Heart left ventricle (tissue), 16 donors: Measurements from ENCODE around the gene CLSTN2. TPM values are rescaled to one million over a fixed set of nuclear protein-coding genes. Genes with fewer than 3 reads are reported as not detected.
A peak's percentile ranks its signal among the peaks of the same experiment; 100 is the strongest.

ENCODE experiments used
- ATAC-seq, 4 donors: fragments of 200-7000 bp; cut with Tn5 transposase; one replicate each; pipeline ENCODE4 v1.9.1; 2020 to 2022; ENCODE audit warnings: moderate library complexity in 4 of 4, mild to moderate bottlenecking in 3 of 4, moderate number of reproducible peaks in 1 of 4
- DNase-seq, 5 donors: peaks; one replicate each; pipeline ENCODE4 v3.0.0-alpha.2; 2020
- H3K27ac ChIP-seq, 12 donors: fragments of 200-600 bp; sonication (generic) in 4 of 12; one replicate each; pipeline versions ENCODE4 v1.5.0 to v1.8.0; 2016 to 2022; ENCODE audit warnings: mild to moderate bottlenecking in 2 of 12
- H3K27me3 ChIP-seq, 9 donors: fragments of 200-600 bp; sonication (generic) in 2 of 9; one replicate each; pipeline versions ENCODE4 v1.5.1 to v1.8.0; 2016 to 2022; ENCODE audit warnings: mild to moderate bottlenecking in 3 of 9
- H3K36me3 ChIP-seq, 9 donors: fragments of 200-600 bp; sonication (generic) in 2 of 9; one replicate each; pipeline versions ENCODE4 v1.5.0 to v1.8.0; 2018 to 2022; ENCODE audit warnings: mild to moderate bottlenecking in 2 of 9
- H3K4me1 ChIP-seq, 12 donors: fragments of 200-600 bp; sonication (generic) in 4 of 12; one replicate each; pipeline versions ENCODE4 v1.5.0 to v1.8.0; 2016 to 2022; ENCODE audit warnings: mild to moderate bottlenecking in 3 of 12
- H3K4me3 ChIP-seq, 12 donors: fragments of 200-600 bp; sonication (generic) in 4 of 12; one replicate each; pipeline versions ENCODE4 v1.5.0 to v1.8.0; 2017 to 2022; ENCODE audit warnings: mild to moderate bottlenecking in 9 of 12, moderate library complexity in 4 of 12
- H3K9me3 ChIP-seq, 12 donors: fragments of 200-600 bp; sonication (generic) in 4 of 12; one replicate each; pipeline versions ENCODE4 v1.5.0 to v1.8.0; 2016 to 2022; ENCODE audit warnings: mild to moderate bottlenecking in 1 of 12
- POLR2A ChIP-seq, 2 donors: fragments of 450-650 bp; IDR thresholded peaks; one replicate each; pipeline ENCODE4 v1.6.1; 2017; ENCODE audit warnings: antibody characterized with exemption in 2 of 2, mild to moderate bottlenecking in 2 of 2, moderate library complexity in 2 of 2
- WGBS, 4 donors: extraction: QIAGEN DNeasy Blood & Tissue Kit in 2 of 4; methylation state at CpG; one replicate each; pipeline versions ENCODE4 v1.1.5 to v1.1.7; 2013 to 2018; 5-methylcytosine and 5-hydroxymethylcytosine counted together
- intact Hi-C, 10 donors: fragments of 100-400 bp; cut with DNase I; formaldehyde crosslinking; loops; one replicate each; pipeline versions ENCODE4 v1.11.1 to v1.14.2; 2022
- polyA plus RNA-seq, 2 donors: library from polyadenylated mRNA; stranded (reverse); fragments of 200-250 nt; gene quantifications; one replicate each; pipeline ENCODE4 v1.2.3, GENCODE V29; 2013
- total RNA-seq, 9 donors: library from RNA; depleted of rRNA in 2 of 9; stranded (reverse); fragments of >200 nt in 2 of 9; fragmentation: NEBNext Ultra II Directional in 3 of 9; extraction: Animal tissue kit (Norgen Biotek cat#: 25700) in 3 of 9; gene quantifications; one replicate each; pipeline versions ENCODE4 v1.1.0 to v1.2.4, GENCODE V29; 2016 to 2023
- TF ChIP-seq, protein P1 (sequence below), 12 donors: fragments of 200-600 bp; sonication (generic) in 4 of 12; IDR thresholded peaks; one replicate each; pipeline versions ENCODE4 v1.5.0 to v1.8.0; 2018 to 2022; ENCODE audit warnings: antibody characterized with exemption in 12 of 12, mild to moderate bottlenecking in 5 of 12
- donor health status: ischemic (EF 13 %, LVEDD 7.1; RV severe dilation, severe dysfunction).
- donor health status: healthy with polysubstance abuse.
- donor health status: DM: no; HTN: yes; CAD: no.
- donor health status: DM: no; HTN: no; CAD: no.
- donor health status: ischemic (EF 25% LVEDD 6.9; RV normal size, moderate dysfunction).
- donor health status: ischemic (EF 25% LVEDD 5.7; RV mildly dilated, moderate dysfunction).
- donor health status: healthy.
- donor health status: DM: yes; HTN: yes; CAD: no.
- donor health status: ischemic (EF 35%, LVEDD 5.7; RV mildly dilated, moderate dysfunction).
- donor health status: nonischemic (EF 11% LVEDD 7.7; RV severe dilation, severe dysfunction).
- donor health status: DM: yes; HTN: yes; CAD: no.
- donor health status: PGD.
- donor health status: ischemic (EF 29% LVEDD 5.4; RV normal size, mild dysfunction).
- donor health status: nonischemic (EF 23%, LVEDD 6.1; RV moderate dilation, normal function).

The CLSTN2 gene
- total and polyA plus RNA-seq, 11 donors, result 0.69 to 7.6 (median 3.9) TPM

GRCh38 chr3:140386357-140387100, 451.5 kb downstream of the CLSTN2 start:
- peak; percentile 32 to 75 (median 55) for ATAC-seq

DNA sequence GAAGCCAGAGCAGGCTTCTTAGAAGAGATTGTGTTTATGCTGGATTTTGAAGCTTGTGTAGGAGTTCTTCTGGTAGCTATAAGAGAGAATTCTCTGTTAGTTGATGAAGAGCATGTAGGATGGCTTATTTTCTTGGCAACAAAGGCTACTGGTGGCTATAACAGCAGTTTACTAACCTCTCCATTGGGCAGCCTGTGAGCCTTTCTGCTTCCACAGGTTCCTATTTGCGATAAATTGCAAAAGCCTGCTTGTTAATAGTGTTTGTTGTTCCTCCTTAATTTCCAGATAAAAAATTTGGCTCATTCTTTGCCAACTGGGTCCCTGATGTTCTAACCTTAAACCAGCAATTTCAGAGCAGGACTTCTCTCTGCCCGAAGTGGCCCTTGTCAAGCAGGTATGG, 452.3 kb downstream of the CLSTN2 start:
- intact Hi-C loops, result loop anchor here in 1 of 10 donors (10.0 kb wide), 1 partner anchor 62 kb away; no protein-coding TSS in a partner anchor
- Histone ChIP-seq H3K27me3 (peaks cover 0 to 3% (median 0%) of the 10 kb centered on the region in 9 donors), H3K9me3 (no peaks in the 10 kb centered on the region), H3K4me1 (peaks cover 0 to 7% (median 0%) of the 10 kb centered on the region in 12 donors), H3K36me3 (no peaks in the 10 kb centered on the region), H3K27ac (no peak overlapping the region), H3K4me3 (no peak overlapping the region)
- 92 to 97% (median 95%) methylated on average over 2 of the region's 2 CpGs for WGBS, 4 donors
- no peak for ATAC-seq
- TF ChIP-seq, protein P1, sequence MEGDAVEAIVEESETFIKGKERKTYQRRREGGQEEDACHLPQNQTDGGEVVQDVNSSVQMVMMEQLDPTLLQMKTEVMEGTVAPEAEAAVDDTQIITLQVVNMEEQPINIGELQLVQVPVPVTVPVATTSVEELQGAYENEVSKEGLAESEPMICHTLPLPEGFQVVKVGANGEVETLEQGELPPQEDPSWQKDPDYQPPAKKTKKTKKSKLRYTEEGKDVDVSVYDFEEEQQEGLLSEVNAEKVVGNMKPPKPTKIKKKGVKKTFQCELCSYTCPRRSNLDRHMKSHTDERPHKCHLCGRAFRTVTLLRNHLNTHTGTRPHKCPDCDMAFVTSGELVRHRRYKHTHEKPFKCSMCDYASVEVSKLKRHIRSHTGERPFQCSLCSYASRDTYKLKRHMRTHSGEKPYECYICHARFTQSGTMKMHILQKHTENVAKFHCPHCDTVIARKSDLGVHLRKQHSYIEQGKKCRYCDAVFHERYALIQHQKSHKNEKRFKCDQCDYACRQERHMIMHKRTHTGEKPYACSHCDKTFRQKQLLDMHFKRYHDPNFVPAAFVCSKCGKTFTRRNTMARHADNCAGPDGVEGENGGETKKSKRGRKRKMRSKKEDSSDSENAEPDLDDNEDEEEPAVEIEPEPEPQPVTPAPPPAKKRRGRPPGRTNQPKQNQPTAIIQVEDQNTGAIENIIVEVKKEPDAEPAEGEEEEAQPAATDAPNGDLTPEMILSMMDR (IDR thresholded peaks at IDR 0.05), result no peak
- no peak for TF ChIP-seq POLR2A (IDR thresholded peaks at IDR 0.05)
- DNase-seq, result no peak

More at GRCh38 chr3:140386357-140387100, 451.5 kb downstream of the CLSTN2 start:
- no peaks in the 10 kb centered on the region for H3K36me3 ChIP-seq
- H3K27ac ChIP-seq, result no peak overlapping the region
- no peak overlapping the region for H3K4me3 ChIP-seq
- no peak for TF ChIP-seq POLR2A (IDR thresholded peaks at IDR 0.05)
- TF ChIP-seq, protein P1 (IDR thresholded peaks at IDR 0.05), result no peak
- DNase-seq, result no peak
- peaks cover 0 to 7% (median 0%) of the 10 kb centered on the region in 12 donors for H3K4me1 ChIP-seq
- peaks cover 0 to 3% (median 0%) of the 10 kb centered on the region in 9 donors for H3K27me3 ChIP-seq
- WGBS, 4 donors, result 65 to 75% (median 69%) methylated on average over 6 of the region's 6 CpGs
- H3K9me3 ChIP-seq, result no peaks in the 10 kb centered on the region
- intact Hi-C loops, result loop anchor here in 1 of 10 donors (10.0 kb wide), 1 partner anchor 62 kb away; no protein-coding TSS in a partner anchor

DNA sequence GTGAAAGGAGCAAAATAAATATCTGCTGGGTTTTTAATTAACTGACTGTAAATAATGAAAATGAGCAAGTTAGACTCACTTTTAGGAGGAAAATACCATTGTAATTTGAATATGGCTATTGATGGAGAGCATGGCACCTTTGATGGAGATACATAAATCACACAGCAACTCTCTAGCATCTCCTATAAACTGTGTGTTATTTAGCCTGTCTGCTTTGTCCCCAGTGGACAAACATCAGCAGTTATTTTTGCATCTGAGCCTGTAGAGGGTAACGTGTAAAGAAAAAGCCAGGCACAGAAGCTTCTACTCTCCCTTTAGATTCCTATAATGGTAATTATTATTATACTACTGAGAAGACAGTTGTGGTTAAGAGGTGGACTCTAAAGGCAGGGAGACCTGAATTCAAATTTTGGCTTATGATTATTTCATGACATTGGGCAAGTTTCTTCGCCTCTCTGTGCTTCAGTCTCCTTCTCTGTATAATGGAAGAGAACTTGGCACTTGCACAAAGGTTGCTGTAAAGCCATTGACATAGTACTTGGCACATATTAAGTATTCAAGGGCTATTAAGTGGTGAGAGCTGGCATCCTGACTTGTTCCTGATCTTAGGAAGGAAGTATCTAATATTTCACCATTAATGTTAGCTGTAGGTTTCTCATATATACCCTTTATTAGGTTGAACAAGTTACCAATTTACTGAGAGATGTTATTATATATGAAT, 453.4 kb downstream of the CLSTN2 start:
- ATAC-seq (peak in 2 of 4 donors; percentile 50 to 69), DNase-seq (no peak)
- no peak for TF ChIP-seq POLR2A (IDR thresholded peaks at IDR 0.05)
- TF ChIP-seq, protein P1 (IDR thresholded peaks at IDR 0.05), result no peak
- Histone ChIP-seq H3K4me3 (no peak overlapping the region), H3K36me3 (no peaks in the 10 kb centered on the region), H3K9me3 (no peaks in the 10 kb centered on the region), H3K4me1 (peaks cover 0 to 7% (median 0%) of the 10 kb centered on the region in 12 donors), H3K27ac (no peak overlapping the region), H3K27me3 (peaks cover 0 to 3% (median 0%) of the 10 kb centered on the region in 9 donors)
- WGBS, 4 donors, result 46 to 61% (median 50%) methylated on average over 2 of the region's 2 CpGs
- intact Hi-C loops, result loop anchor here in 1 of 10 donors (10.0 kb wide), 1 partner anchor 64 kb away; no protein-coding TSS in a partner anchor

DNA sequence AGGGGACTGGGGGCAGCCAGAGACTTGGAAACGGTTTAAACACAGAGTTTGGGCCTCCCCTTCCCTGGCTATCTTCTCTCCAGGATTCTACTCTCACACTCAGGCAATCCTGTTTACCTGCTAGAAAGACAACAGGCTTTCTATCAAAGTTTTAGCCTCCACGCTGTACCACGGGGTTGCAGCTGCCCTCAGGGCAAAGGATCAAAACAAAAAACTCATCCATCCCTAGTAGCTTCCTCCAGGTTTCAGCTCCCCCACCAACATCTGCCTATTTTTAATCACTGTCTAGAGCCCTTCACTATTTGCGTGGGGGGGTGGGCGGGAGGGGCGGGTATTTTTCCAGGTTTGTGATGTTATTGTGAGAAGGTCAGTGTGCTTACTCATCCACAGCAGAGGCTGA, 456.1 kb downstream of the CLSTN2 start:
- DNase-seq, result no peak
- H3K4me3 ChIP-seq, result no peak overlapping the region
- peaks cover 0 to 12% (median 0%) of the 10 kb centered on the region in 12 donors for H3K4me1 ChIP-seq
- TF ChIP-seq, protein P1 (IDR thresholded peaks at IDR 0.05), result no peak
- no peak for TF ChIP-seq POLR2A (IDR thresholded peaks at IDR 0.05)
- 69 to 74% (median 69%) methylated on average over 6 of the region's 6 CpGs for WGBS, 4 donors
- H3K36me3 ChIP-seq, result no peaks in the 10 kb centered on the region
- intact Hi-C loops, result no loop called here
- peaks cover 0 to 3% (median 0%) of the 10 kb centered on the region in 9 donors for H3K27me3 ChIP-seq
- no peaks in the 10 kb centered on the region for H3K9me3 ChIP-seq
- no peak for ATAC-seq
- H3K27ac ChIP-seq, result no peak overlapping the region
